ENCODE data around the gene FSIP1.

FSIP1 gene

DNA sequence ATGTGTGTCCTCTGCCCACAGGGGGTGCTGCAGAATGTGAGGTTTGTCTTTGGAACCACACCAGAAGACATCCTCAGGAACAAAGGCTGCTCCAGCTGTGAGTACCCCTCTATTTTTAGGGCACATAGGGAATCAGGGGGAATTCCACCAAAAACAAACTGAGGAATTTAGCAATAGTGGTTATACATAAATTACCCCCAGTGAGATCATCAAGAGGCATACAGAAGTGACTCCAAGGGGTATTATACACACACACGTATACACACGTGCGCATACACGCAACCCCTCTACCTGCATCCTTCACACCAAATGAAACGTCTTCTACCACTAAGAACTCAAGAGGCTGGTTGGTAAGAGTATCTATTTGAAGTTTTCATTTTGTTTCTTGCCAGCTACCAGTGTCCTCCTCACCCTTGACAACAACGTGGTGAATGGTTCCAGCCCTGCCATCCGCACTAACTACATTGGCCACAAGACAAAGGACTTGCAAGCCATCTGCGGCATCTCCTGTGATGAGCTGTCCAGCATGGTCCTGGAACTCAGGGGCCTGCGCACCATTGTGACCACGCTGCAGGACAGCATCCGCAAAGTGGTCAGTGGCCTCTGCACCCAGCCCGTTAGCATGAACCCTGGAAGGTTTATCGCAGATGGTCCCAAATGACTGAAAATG is 198.9 kb downstream of the FSIP1 start:
- no peak overlapping the region for H3K27ac ChIP-seq
- TF ChIP-seq, protein P1, sequence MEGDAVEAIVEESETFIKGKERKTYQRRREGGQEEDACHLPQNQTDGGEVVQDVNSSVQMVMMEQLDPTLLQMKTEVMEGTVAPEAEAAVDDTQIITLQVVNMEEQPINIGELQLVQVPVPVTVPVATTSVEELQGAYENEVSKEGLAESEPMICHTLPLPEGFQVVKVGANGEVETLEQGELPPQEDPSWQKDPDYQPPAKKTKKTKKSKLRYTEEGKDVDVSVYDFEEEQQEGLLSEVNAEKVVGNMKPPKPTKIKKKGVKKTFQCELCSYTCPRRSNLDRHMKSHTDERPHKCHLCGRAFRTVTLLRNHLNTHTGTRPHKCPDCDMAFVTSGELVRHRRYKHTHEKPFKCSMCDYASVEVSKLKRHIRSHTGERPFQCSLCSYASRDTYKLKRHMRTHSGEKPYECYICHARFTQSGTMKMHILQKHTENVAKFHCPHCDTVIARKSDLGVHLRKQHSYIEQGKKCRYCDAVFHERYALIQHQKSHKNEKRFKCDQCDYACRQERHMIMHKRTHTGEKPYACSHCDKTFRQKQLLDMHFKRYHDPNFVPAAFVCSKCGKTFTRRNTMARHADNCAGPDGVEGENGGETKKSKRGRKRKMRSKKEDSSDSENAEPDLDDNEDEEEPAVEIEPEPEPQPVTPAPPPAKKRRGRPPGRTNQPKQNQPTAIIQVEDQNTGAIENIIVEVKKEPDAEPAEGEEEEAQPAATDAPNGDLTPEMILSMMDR (IDR thresholded peaks at IDR 0.05) = no peak

GRCh38 chr15:39582977-39583595 is 199.6 kb downstream of the FSIP1 start:
- Histone ChIP-seq H3K4me3 (ENCODE audit: low read depth in 1 of 2, low read length in 1 of 2) (no peak overlapping the region), H3K27ac (no peak overlapping the region)

More for the DNA sequence above, 198.9 kb downstream of the FSIP1 start:
- H3K9me3 ChIP-seq = no peaks in the 10 kb centered on the region
- no peak overlapping the region for H3K4me3 ChIP-seq (ENCODE audit: low read depth in 1 of 2, low read length in 1 of 2)
- peaks cover 15 to 20% of the 10 kb centered on the region in 2 experiments for H3K4me1 ChIP-seq (ENCODE audit: control insufficient read depth in 1 of 2, insufficient read depth in 1 of 2, low read depth in 1 of 2, low read length in 1 of 2)
- no peaks in the 10 kb centered on the region for H3K36me3 ChIP-seq
- H3K27me3 ChIP-seq = peaks cover 71% of the 10 kb centered on the region

GRCh38 chr15:39582286-39582976 is 200.2 kb downstream of the FSIP1 start:
- Histone ChIP-seq H3K27me3 (peaks cover 84% of the 10 kb centered on the region), H3K9me3 (no peaks in the 10 kb centered on the region), H3K4me1 (ENCODE audit: control insufficient read depth in 1 of 2, insufficient read depth in 1 of 2, low read depth in 1 of 2, low read length in 1 of 2) (peaks cover 15 to 20% of the 10 kb centered on the region in 2 experiments), H3K36me3 (no peaks in the 10 kb centered on the region), H3K27ac (no peak overlapping the region), H3K4me3 (ENCODE audit: low read depth in 1 of 2, low read length in 1 of 2) (no peak overlapping the region)
- TF ChIP-seq, protein P1 (IDR thresholded peaks at IDR 0.05) = no peak

More at GRCh38 chr15:39582977-39583595, 199.6 kb downstream of the FSIP1 start:
- Histone ChIP-seq H3K27me3 (peaks cover 78% of the 10 kb centered on the region), H3K4me1 (ENCODE audit: control insufficient read depth in 1 of 2, insufficient read depth in 1 of 2, low read depth in 1 of 2, low read length in 1 of 2) (peaks cover 15 to 20% of the 10 kb centered on the region in 2 experiments), H3K36me3 (no peaks in the 10 kb centered on the region), H3K9me3 (no peaks in the 10 kb centered on the region)
- TF ChIP-seq, protein P1 (IDR thresholded peaks at IDR 0.05) = no peak

DNA sequence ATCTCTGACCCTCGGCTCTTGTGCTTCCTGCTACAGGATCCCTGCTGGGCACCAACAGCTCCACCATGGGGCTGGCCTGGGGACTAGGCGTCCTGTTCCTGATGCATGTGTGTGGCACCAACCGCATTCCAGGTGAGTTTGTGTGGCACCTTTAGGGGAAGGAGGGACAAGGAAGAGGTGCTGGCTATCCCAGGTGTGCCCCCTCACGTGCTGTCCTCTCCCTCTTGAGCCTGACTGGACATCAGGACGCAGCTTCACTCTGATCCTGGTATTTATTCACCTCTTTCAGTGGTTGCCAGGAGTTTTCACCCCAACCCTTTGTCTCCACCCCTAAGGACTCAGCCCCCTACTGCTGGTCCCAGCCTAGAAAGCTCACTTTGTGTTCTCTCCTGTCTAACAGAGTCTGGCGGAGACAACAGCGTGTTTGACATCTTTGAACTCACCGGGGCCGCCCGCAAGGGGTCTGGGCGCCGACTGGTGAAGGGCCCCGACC is 200.8 kb downstream of the FSIP1 start:
- H3K27ac ChIP-seq = no peak overlapping the region
- H3K4me1 ChIP-seq (ENCODE audit: control insufficient read depth in 1 of 2, insufficient read depth in 1 of 2, low read depth in 1 of 2, low read length in 1 of 2) = peaks cover 15 to 20% of the 10 kb centered on the region in 2 experiments
- peaks cover 90% of the 10 kb centered on the region for H3K27me3 ChIP-seq

DNA sequence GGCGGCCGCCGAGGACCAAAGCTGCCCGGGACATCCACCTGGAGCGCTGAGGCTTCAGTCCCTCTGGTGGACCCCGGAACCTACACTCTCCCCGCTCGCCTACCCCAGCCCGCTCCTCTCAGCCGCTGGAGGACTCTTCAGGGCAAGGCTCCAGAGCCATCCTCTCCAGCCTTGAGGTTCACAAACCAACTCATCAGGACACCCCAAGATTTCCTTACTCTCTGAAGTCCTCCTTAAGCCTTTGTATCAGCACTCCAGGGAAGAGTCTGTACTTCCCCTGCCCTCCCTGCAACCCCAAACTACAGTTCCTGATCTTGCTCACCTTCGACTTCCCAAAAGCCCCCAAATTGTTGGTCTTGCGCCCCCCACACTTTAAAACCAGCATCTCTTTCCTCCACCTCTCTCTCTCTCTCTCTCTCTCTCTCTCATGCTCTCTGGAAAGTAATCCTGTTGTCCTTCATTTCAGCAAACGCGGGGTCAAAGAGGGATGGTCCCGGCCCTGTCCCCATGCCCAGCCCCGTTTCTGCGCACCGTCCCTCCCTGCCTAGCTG is 201.3 kb downstream of the FSIP1 start:
- H3K27me3 ChIP-seq = peaks cover 95% of the 10 kb centered on the region
- H3K36me3 ChIP-seq = no peaks in the 10 kb centered on the region
- TF ChIP-seq, protein P1 (IDR thresholded peaks at IDR 0.05) = no peak
- H3K9me3 ChIP-seq = no peaks in the 10 kb centered on the region
- no peak overlapping the region for H3K27ac ChIP-seq
- H3K4me1 ChIP-seq (ENCODE audit: control insufficient read depth in 1 of 2, insufficient read depth in 1 of 2, low read depth in 1 of 2, low read length in 1 of 2) = peaks cover 15 to 20% of the 10 kb centered on the region in 2 experiments
- H3K4me3 ChIP-seq (ENCODE audit: low read depth in 1 of 2, low read length in 1 of 2) = peak overlapping the region in 1 of 2 experiments; percentile 61

More for the DNA sequence above, 200.8 kb downstream of the FSIP1 start:
- Histone ChIP-seq H3K9me3 (no peaks in the 10 kb centered on the region), H3K4me3 (ENCODE audit: low read depth in 1 of 2, low read length in 1 of 2) (no peak overlapping the region), H3K36me3 (no peaks in the 10 kb centered on the region)
- TF ChIP-seq, protein P1 (IDR thresholded peaks at IDR 0.05) = no peak
